HCT116 (cell line): Measurements from ENCODE around the gene TMEM175. TPM values are rescaled to one million over a fixed set of nuclear protein-coding genes. Genes with fewer than 3 reads are reported as not detected.

Source experiments
- ATAC-seq: fragments of 200-7000 bp; cut with Tn5 transposase; 2 replicates; pipeline ENCODE4 v1.9.1; 2020; ENCODE audit warnings: mild to moderate bottlenecking, moderate library complexity
- BruUV-seq: library from RNA; stranded (reverse); fragments of 400-500 nt; replicated peaks from 2 replicates; lab custom pipeline; 2021; lab: Mats Ljungman, UMichigan
- CTCF ChIA-PET: fragments of 300-600 bp; sonication (Branson Sonifier 250); formaldehyde crosslinking; loops from one replicate; lab custom pipeline; 2021; ENCODE audit warnings: antibody characterized with exemption; lab: Charles Lee
- POLR2A ChIA-PET: fragments of 300-600, 350-600 bp; sonication (Branson Sonifier 250); formaldehyde crosslinking; loops from one replicate; lab custom pipeline; 2021; ENCODE audit warnings: antibody characterized with exemption; lab: Charles Lee
- RAD21 ChIA-PET, 2 experiments: fragments of 300-600 bp; sonication (Branson Sonifier 250); formaldehyde crosslinking; loops; one replicate each; lab custom pipeline; 2023; ENCODE audit warnings: low total read pairs in 2 of 2; ENCODE audit not compliant: uncharacterized antibody in 2 of 2, unreplicated experiment in 2 of 2, low non-redundant PET in 1 of 2; lab: Charles Lee
- DNase-seq: peaks from one replicate; pipeline ENCODE4 v3.0.0-alpha.2; 2010; ENCODE audit warnings: low read depth, low spot score
- H2AFZ ChIP-seq: fragments of 200-600 bp; shearing (Covaris generic), sonication (generic); 2 replicates; pipeline ENCODE4 v1.6.1; 2017; ENCODE audit warnings: low read depth, mixed run types, mixed read lengths, antibody characterized with exemption, low read length; ENCODE audit not compliant: poor library complexity, severe bottlenecking
- H3K27ac ChIP-seq: 2 replicates; pipeline ENCODE4 v1.5.1; 2012; ENCODE audit warnings: low read depth, low read length
- H3K27me3 ChIP-seq: fragments of 200-600 bp; sonication (generic); 2 replicates; pipeline ENCODE4 v1.6.1; 2016; ENCODE audit warnings: mixed run types, low read length, mixed read lengths; ENCODE audit not compliant: insufficient read depth
- H3K36me3 ChIP-seq, 2 experiments: fragments of 200-500 bp in 1 of 2; fragments of 200-600 bp in 1 of 2; sonication (Bioruptor generic) in 1 of 2; sonication (generic) in 1 of 2; 2 replicates each; pipeline versions ENCODE4 v1.5.1 to v1.6.1; 2014 to 2016; ENCODE audit warnings: low read length in 2 of 2, inconsistent platforms in 1 of 2, mixed read lengths in 1 of 2, mixed run types in 1 of 2; ENCODE audit not compliant: insufficient read depth in 2 of 2, control insufficient read depth in 1 of 2
- H3K4me1 ChIP-seq, 2 experiments: fragments of 200-600 bp in 1 of 2; sonication (generic) in 1 of 2; 2 replicates each; pipeline versions ENCODE4 v1.5.1 to v1.6.1; 2012 to 2017; ENCODE audit warnings: low read length in 2 of 2, inconsistent platforms in 1 of 2, mild to moderate bottlenecking in 1 of 2, mixed read lengths in 1 of 2, mixed run types in 1 of 2, moderate library complexity in 1 of 2; ENCODE audit not compliant: insufficient read depth in 2 of 2, control insufficient read depth in 1 of 2
- H3K4me2 ChIP-seq: fragments of 200-600 bp; sonication (generic); 2 replicates; pipeline ENCODE4 v1.6.1; 2017; ENCODE audit warnings: mixed run types, low read length, mixed read lengths
- H3K4me3 ChIP-seq, 2 experiments: fragments of 200-600 bp in 1 of 2; sonication (generic) in 1 of 2; replicated peaks in 1 of 2; 2 replicates each; pipeline ENCODE4 v1.5.1; 2011 to 2016; ENCODE audit warnings: low read length in 2 of 2, control low read depth in 1 of 2, low read depth in 1 of 2, mild to moderate bottlenecking in 1 of 2, mixed read lengths in 1 of 2, mixed run types in 1 of 2
- H3K79me2 ChIP-seq: fragments of 200-600 bp; sonication (generic); 2 replicates; pipeline ENCODE4 v1.6.1; 2017; ENCODE audit warnings: mild to moderate bottlenecking, mixed run types, low read length, moderate library complexity, mixed read lengths; ENCODE audit not compliant: insufficient read depth
- H3K9ac ChIP-seq: fragments of 200-600 bp; sonication (generic); 2 replicates; pipeline ENCODE4 v1.6.1; 2016; ENCODE audit warnings: low read length, mixed read lengths
- H3K9me2 ChIP-seq: fragments of 200-600 bp; sonication (generic), shearing (Covaris generic); 2 replicates; pipeline ENCODE4 v1.6.1; 2017; ENCODE audit warnings: mixed run types, mild to moderate bottlenecking, moderate library complexity; ENCODE audit not compliant: insufficient read depth
- H3K9me3 ChIP-seq, 2 experiments: fragments of 200-500 bp in 1 of 2; fragments of 200-600 bp in 1 of 2; sonication (Bioruptor generic) in 1 of 2; sonication (generic) in 1 of 2; 2 replicates each; pipeline ENCODE4 v1.6.1; 2014 to 2017; ENCODE audit warnings: low read length in 2 of 2, mixed read lengths in 2 of 2, inconsistent platforms in 1 of 2, low read depth in 1 of 2, mild to moderate bottlenecking in 1 of 2, mixed run types in 1 of 2, moderate library complexity in 1 of 2; ENCODE audit not compliant: control insufficient read depth in 1 of 2, insufficient read depth in 1 of 2
- H4K20me1 ChIP-seq: fragments of 200-600 bp; sonication (generic), shearing (Covaris generic); 2 replicates; pipeline ENCODE4 v1.6.1; 2017; ENCODE audit warnings: mixed run types, mild to moderate bottlenecking, moderate library complexity; ENCODE audit not compliant: insufficient read depth
- ATF3 ChIP-seq: IDR thresholded peaks from 2 replicates; pipeline ENCODE4 v1.6.1; 2012
- CEBPB ChIP-seq: IDR thresholded peaks from 2 replicates; pipeline ENCODE4 v1.6.1; 2012; ENCODE audit warnings: low read depth
- CTCF ChIP-seq, 3 experiments: fragments of 200-600 bp in 1 of 3; sonication (generic) in 1 of 3; IDR thresholded peaks in 2 of 3; conservative IDR thresholded peaks in 1 of 3; 2 replicates each; pipeline ENCODE4 v1.5.1; 2012 to 2017; ENCODE audit warnings: low read depth in 2 of 3, low read length in 2 of 3, antibody characterized with exemption in 1 of 3, borderline replicate concordance in 1 of 3, control low read depth in 1 of 3, mild to moderate bottlenecking in 1 of 3, mixed read lengths in 1 of 3, mixed run types in 1 of 3, moderate library complexity in 1 of 3; ENCODE audit not compliant: insufficient read depth in 1 of 3
- EZH2phosphoT487 ChIP-seq: fragments of 200-600 bp; IDR thresholded peaks from 2 replicates; pipeline ENCODE4 v1.6.1; 2018; ENCODE audit warnings: antibody characterized with exemption, borderline replicate concordance
- FOSL1 ChIP-seq: IDR thresholded peaks from 2 replicates; pipeline ENCODE4 v1.6.1; 2012; ENCODE audit warnings: low read depth
- MAX ChIP-seq: IDR thresholded peaks from 2 replicates; pipeline ENCODE4 v1.6.1; 2012
- POLR2A ChIP-seq: IDR thresholded peaks from 2 replicates; pipeline ENCODE4 v1.7.0; 2011; ENCODE audit warnings: borderline replicate concordance; ENCODE audit not compliant: insufficient read depth, insufficient read length; ENCODE audit errors: extremely low read depth
- POLR2AphosphoS5 ChIP-seq: IDR thresholded peaks from 2 replicates; pipeline ENCODE4 v1.6.1; 2011; ENCODE audit warnings: mild to moderate bottlenecking, low read depth, low read length, moderate library complexity
- RAD21 ChIP-seq: IDR thresholded peaks from 2 replicates; pipeline ENCODE4 v1.6.1; 2012; ENCODE audit warnings: low read depth, mild to moderate bottlenecking
- REST ChIP-seq: IDR thresholded peaks from 2 replicates; pipeline ENCODE4 v1.6.1; 2012; ENCODE audit warnings: low read depth
- SIN3A ChIP-seq: IDR thresholded peaks from 2 replicates; pipeline ENCODE4 v1.6.1; 2012; ENCODE audit warnings: low read depth
- SP1 ChIP-seq: IDR thresholded peaks from 2 replicates; pipeline ENCODE4 v1.6.1; 2012; ENCODE audit warnings: low read depth
- SRF ChIP-seq: IDR thresholded peaks from 2 replicates; pipeline ENCODE4 v1.6.1; 2012; ENCODE audit warnings: low read depth
- ZFX ChIP-seq: fragments of 450-650 bp; IDR thresholded peaks from 2 replicates; pipeline ENCODE4 v1.6.1; 2017
- intact Hi-C: fragments of 100-400 bp; cut with micrococcal nuclease; formaldehyde crosslinking; loops from 2 replicates; pipeline ENCODE4 v1.10.0; 2022
- total RNA-seq: library from RNA; stranded (reverse); gene quantifications from one replicate; pipeline ENCODE4 v1.2.1, GENCODE V29; 2021; ENCODE audit not compliant: unreplicated experiment

TMEM175 gene
- total RNA-seq, 1 experiment from 2014 or later = 17.5 TPM

- ChIA-PET CTCF (no interaction called here), POLR2A (no interaction called here), RAD21 (no interaction called here)
- H3K9me2 ChIP-seq = no peaks in the 10 kb centered on the region
- TF ChIP-seq POLR2AphosphoS5 = no peak
- no peak for TF ChIP-seq POLR2A
- no peak for TF ChIP-seq EZH2phosphoT487
- no peak for TF ChIP-seq REST
- no peak for TF ChIP-seq CEBPB
- TF ChIP-seq RAD21 = no peak
- TF ChIP-seq ZFX = no peak
- no peak for TF ChIP-seq MAX
- no peak for TF ChIP-seq SIN3A
- no peak for TF ChIP-seq FOSL1
- no peak for TF ChIP-seq ATF3
- TF ChIP-seq SP1 = no peak
- TF ChIP-seq SRF = no peak
- no peak for TF ChIP-seq CTCF (IDR thresholded peaks at IDR 0.05 in 2 of 3, conservative IDR thresholded peaks at IDR 0.05 in 1 of 3; ENCODE audit: borderline replicate concordance in 1 of 3, insufficient read depth in 1 of 3, low read depth in 2 of 3, low read length in 2 of 3)
- H3K9me3 ChIP-seq = no peaks in the 10 kb centered on the region
- H3K9ac ChIP-seq = no peak overlapping the region
- DNase-seq = no peak
- H3K4me2 ChIP-seq = no peak overlapping the region
- H3K36me3 ChIP-seq = peaks cover 0 to 7% of the 10 kb centered on the region in 2 experiments; a peak in 2 of 4 replicates
- H3K27ac ChIP-seq = no peak overlapping the region
- H3K79me2 ChIP-seq = peaks cover 56% of the 10 kb centered on the region
- H4K20me1 ChIP-seq = 0 out of 2 replicates have a peak, but pooled peaks cover 5% of the 10 kb centered on the region
- no peak overlapping the region for H3K4me3 ChIP-seq
- no peaks in the 10 kb centered on the region for H3K4me1 ChIP-seq
- no peak for ATAC-seq
- no peak overlapping the region for H2AFZ ChIP-seq
- no TSS peak for BruUV-seq
- intact Hi-C loops = loop anchor here (10.0 kb wide), 1 partner anchor 68 kb away; no protein-coding TSS in a partner anchor
- H3K27me3 ChIP-seq = no peaks in the 10 kb centered on the region
These were observed 19.0 kb upstream of the TMEM175 start for GRCh38 chr4:913280-913618.
